K562 (cell line): Measurements from ENCODE around the gene AGR2. TPM values are rescaled to one million over a fixed set of nuclear protein-coding genes. Genes with fewer than 3 reads are reported as not detected.

Source experiments
- ATAC-seq: fragments of 200-7000 bp; cut with Tn5 transposase; 3 replicates; pipeline ENCODE4 v1.9.1; 2020; ENCODE audit warnings: moderate library complexity
- BruUV-seq: library from RNA; stranded (reverse); fragments of 400-500 nt; replicated peaks from 2 replicates; lab custom pipeline; 2021; lab: Mats Ljungman, UMichigan
- CTCF ChIA-PET: fragments of 300-600 bp; formaldehyde crosslinking; extraction: SDS; loops from one replicate; lab custom pipeline; 2021; ENCODE audit warnings: low intra/inter-chr PET ratio; lab: Yijun Ruan, JAX
- POLR2A ChIA-PET: fragments of 300-600, 350-650 bp; sonication (Branson Sonifier 250); formaldehyde crosslinking; extraction: SDS; loops from one replicate; lab custom pipeline; 2021; ENCODE audit warnings: antibody characterized with exemption, inconsistent platforms; lab: Yijun Ruan, JAX
- DNase-seq, 4 experiments: peaks; one replicate each; pipeline versions ENCODE4 v3.0.0 to v3.0.0-alpha.2; 2011 to 2018; ENCODE audit warnings: low spot score in 3 of 4, mixed read lengths in 3 of 4; ENCODE audit errors: extremely low read depth in 1 of 4
- FAIRE-seq: peaks from 2 replicates; lab custom pipeline; 2011; peaks lifted over from hg19 to GRCh38; lab: Jason Lieb, UNC
- H2AFZ ChIP-seq: 2 replicates; pipeline ENCODE4 v1.6.0; 2011; ENCODE audit warnings: low read depth, low read length, control low read depth, inconsistent platforms
- H3K27ac ChIP-seq: fragments of 200-600 bp; 3 replicates; pipeline ENCODE4 v1.8.0; 2011; ENCODE audit warnings: low read depth, mild to moderate bottlenecking, control low read depth, inconsistent platforms, low read length, moderate library complexity, mixed read lengths; ENCODE audit errors: extremely low read depth
- H3K27me3 ChIP-seq, 2 experiments: fragments of 300-600 bp in 1 of 2; 2 replicates in 1 of 2; 3 replicates in 1 of 2; pipeline versions ENCODE4 v1.6.0 to v1.8.0; 2011; ENCODE audit warnings: inconsistent platforms in 2 of 2, low read length in 2 of 2, mild to moderate bottlenecking in 1 of 2, mixed read lengths in 1 of 2, moderate library complexity in 1 of 2; ENCODE audit not compliant: control insufficient read depth in 2 of 2, insufficient read depth in 2 of 2
- H3K36me3 ChIP-seq: fragments of 300-600 bp; 3 replicates; pipeline ENCODE4 v1.8.0; 2011; ENCODE audit warnings: mild to moderate bottlenecking, low read length, inconsistent platforms; ENCODE audit not compliant: control insufficient read depth, insufficient read depth
- H3K4me1 ChIP-seq, 2 experiments: fragments of 200-600 bp in 1 of 2; replicated peaks in 1 of 2; 2 replicates in 1 of 2; 3 replicates in 1 of 2; pipeline versions ENCODE4 v1.5.1 to v1.8.0; 2011; ENCODE audit warnings: inconsistent platforms in 2 of 2, low read length in 2 of 2, mild to moderate bottlenecking in 1 of 2, mixed read lengths in 1 of 2, moderate library complexity in 1 of 2; ENCODE audit not compliant: control insufficient read depth in 2 of 2, insufficient read depth in 2 of 2
- H3K4me2 ChIP-seq: 2 replicates; pipeline ENCODE4 v1.6.1; 2011; ENCODE audit warnings: low read length, control low read depth, inconsistent platforms, mixed read lengths; ENCODE audit not compliant: insufficient read depth
- H3K4me3 ChIP-seq: fragments of 200-600 bp; sonication (generic), shearing (Covaris generic); 2 replicates; pipeline ENCODE4 v1.5.1; 2016; ENCODE audit warnings: control low read depth, inconsistent platforms
- H3K79me2 ChIP-seq: fragments of 200-600 bp; 3 replicates; pipeline ENCODE4 v1.8.0; 2011; ENCODE audit warnings: low read length, inconsistent platforms; ENCODE audit not compliant: control insufficient read depth, insufficient read depth
- H3K9ac ChIP-seq, 2 experiments: 2 replicates each; pipeline versions ENCODE4 v1.6.0 to v1.6.1; 2011; ENCODE audit warnings: low read depth in 2 of 2, low read length in 2 of 2, control low read depth in 1 of 2, inconsistent platforms in 1 of 2, mild to moderate bottlenecking in 1 of 2, mixed read lengths in 1 of 2; ENCODE audit not compliant: insufficient read depth in 1 of 2
- H3K9me1 ChIP-seq: one replicate; pipeline ENCODE4 v1.6.0; 2011; ENCODE audit warnings: inconsistent platforms, mild to moderate bottlenecking, low read length, moderate library complexity; ENCODE audit not compliant: control insufficient read depth, insufficient read depth
- H3K9me3 ChIP-seq: replicated peaks from 2 replicates; pipeline ENCODE4 v1.5.1; 2011; ENCODE audit warnings: low read depth, low read length, inconsistent platforms; ENCODE audit not compliant: control insufficient read depth, insufficient read depth
- H4K20me1 ChIP-seq: replicated peaks from 2 replicates; pipeline ENCODE4 v1.6.1; 2011; ENCODE audit warnings: low read length, inconsistent platforms, mixed read lengths; ENCODE audit not compliant: control insufficient read depth, insufficient read depth
- ARID1B ChIP-seq: fragments of 450-650 bp; IDR thresholded peaks from 2 replicates; pipeline ENCODE4 v1.6.1; 2016; ENCODE audit warnings: antibody characterized with exemption, mild to moderate bottlenecking, inconsistent platforms
- ATF7 ChIP-seq: fragments of 450-650 bp; IDR thresholded peaks from 2 replicates; pipeline ENCODE4 v1.7.1; 2014; ENCODE audit warnings: mild to moderate bottlenecking, moderate library complexity
- CBX2 ChIP-seq: fragments of 200-600 bp; sonication (generic); IDR thresholded peaks from one replicate; pipeline ENCODE4 v1.6.1; 2012; ENCODE audit warnings: mild to moderate bottlenecking, low read length, inconsistent platforms; ENCODE audit not compliant: insufficient read depth, poor library complexity, severe bottlenecking
- CBX3 ChIP-seq, 2 experiments: IDR thresholded peaks; 1 replicate in 1 of 2; 2 replicates in 1 of 2; pipeline ENCODE4 v1.6.1; 2012; ENCODE audit warnings: inconsistent platforms in 2 of 2, low read length in 2 of 2, borderline replicate concordance in 1 of 2, control low read depth in 1 of 2
- COPS2 ChIP-seq: fragments of 450-650 bp; conservative IDR thresholded peaks from 2 replicates; pipeline ENCODE4 v1.6.1; 2016; ENCODE audit warnings: mild to moderate bottlenecking, moderate library complexity
- CTBP1 ChIP-seq: fragments of 450-650 bp; IDR thresholded peaks from 2 replicates; pipeline ENCODE4 v1.6.1; 2016; ENCODE audit warnings: borderline replicate concordance
- ERF ChIP-seq: fragments of 450-650 bp; formaldehyde crosslinking; IDR thresholded peaks from 2 replicates; pipeline ENCODE4 v1.4.0; 2020; ENCODE audit warnings: mild to moderate bottlenecking, mixed read lengths
- HDAC1 ChIP-seq, 2 experiments: fragments of 450-650 bp; IDR thresholded peaks; 2 replicates each; pipeline ENCODE4 v1.6.1; 2016 to 2017; ENCODE audit warnings: inconsistent platforms in 1 of 2, mild to moderate bottlenecking in 1 of 2, moderate library complexity in 1 of 2
- HNRNPLL ChIP-seq: fragments of 200-400 bp; formaldehyde crosslinking; IDR thresholded peaks from 2 replicates; pipeline ENCODE4 v1.6.1; 2017; ENCODE audit warnings: low read length, low read depth, mild to moderate bottlenecking; ENCODE audit not compliant: poor library complexity, severe bottlenecking
- KDM1A ChIP-seq, 2 experiments: fragments of 450-650 bp; IDR thresholded peaks; 2 replicates each; pipeline ENCODE4 v1.6.1; 2016; ENCODE audit warnings: mild to moderate bottlenecking in 2 of 2
- L3MBTL2 ChIP-seq: fragments of 450-650 bp; IDR thresholded peaks from 2 replicates; pipeline ENCODE4 v1.6.1; 2016; ENCODE audit warnings: mild to moderate bottlenecking, moderate library complexity
- NKRF ChIP-seq: fragments of 450-650 bp; IDR thresholded peaks from 2 replicates; pipeline ENCODE4 v1.6.1; 2016; ENCODE audit warnings: borderline replicate concordance
- POLR2AphosphoS2 ChIP-seq: IDR thresholded peaks from 2 replicates; pipeline ENCODE4 v1.6.1; 2012; ENCODE audit warnings: low read length, improper control_type of control experiment
- POLR3A ChIP-seq: IDR thresholded peaks from 2 replicates; pipeline ENCODE4 v1.6.1; 2011; ENCODE audit warnings: borderline replicate concordance, mild to moderate bottlenecking, moderate library complexity; ENCODE audit not compliant: insufficient read length, insufficient read depth; ENCODE audit errors: extremely low read depth
- PTRF ChIP-seq: fragments of 450-650 bp; IDR thresholded peaks from 2 replicates; pipeline ENCODE4 v1.6.1; 2016; ENCODE audit warnings: mild to moderate bottlenecking, missing genetic modification characterization, missing compliant biosample characterization
- STAG1 ChIP-seq: sonication (generic); formaldehyde crosslinking; IDR thresholded peaks from 2 replicates; pipeline ENCODE4 v1.5.0; 2020; ENCODE audit warnings: missing genetic modification reagents, borderline replicate concordance
- STAT5B ChIP-seq: fragments of 250-450 bp; sonication (Bioruptor Pico); IDR thresholded peaks from 2 replicates; pipeline ENCODE4 v1.8.0; 2021; ENCODE audit warnings: mild to moderate bottlenecking, inconsistent platforms
- UBTF ChIP-seq, 2 experiments: IDR thresholded peaks; 2 replicates each; pipeline ENCODE4 v1.6.1; 2012; ENCODE audit warnings: improper control_type of control experiment in 2 of 2, low read depth in 2 of 2, low read length in 2 of 2, borderline replicate concordance in 1 of 2
- ZKSCAN1 ChIP-seq: fragments of 150-350 bp; IDR thresholded peaks from 2 replicates; pipeline ENCODE4 v1.6.1; 2016; ENCODE audit warnings: low read depth, low read length
- whole genome bisulfite sequencing: fragments of 100-300 bp; shearing (Covaris generic); methylation state at CpG from one replicate; pipeline ENCODE4 v1.1.6; 2016; ENCODE audit warnings: low coverage, mixed read lengths; ENCODE audit not compliant: insufficient coverage; ENCODE audit errors: missing lambda C conversion rate; 5-methylcytosine and 5-hydroxymethylcytosine counted together
- in situ Hi-C: fragments of 300-500 bp; cut with MboI; formaldehyde crosslinking; loops from 4 replicates; pipeline ENCODE4 v1.15.0; 2018; ENCODE audit warnings: inconsistent platforms, mixed read lengths
- intact Hi-C: fragments of 100-400 bp; cut with micrococcal nuclease; formaldehyde crosslinking; loops from 2 replicates; pipeline ENCODE4 v1.14.2; 2022
- polyA plus RNA-seq, 8 experiments: library from polyadenylated mRNA; depleted of rRNA in 4 of 8; stranded (reverse) in 5 of 8; unstranded in 3 of 8; fragments of >200 nt; fragmentation: Nextera tagmentation in 2 of 8; fragmentation: Illumina TruSeq in 1 of 8; extraction: Ambion mirVana in 2 of 8; extraction: Trizol in 1 of 8; gene quantifications; 2 replicates each; pipeline versions ENCODE4 v1.2.1 to v1.2.3, GENCODE V29; 2011 to 2014; ENCODE audit warnings: inconsistent platforms in 1 of 8, missing spikeins in 1 of 8
- total RNA-seq, 7 experiments: library from RNA; depleted of rRNA in 6 of 7; stranded (reverse); fragments of >200 nt in 6 of 7; fragmentation: Illumina TruSeq in 2 of 7; extraction: Trizol in 2 of 7; gene quantifications; 2 replicates each; pipeline versions ENCODE4 v1.2.1 to v1.2.3, GENCODE V29; 2011 to 2021; ENCODE audit warnings: low replicate concordance in 1 of 7

The AGR2 gene
- total and polyA plus RNA-seq, 9 of the 15 experiments (the other 6 are each of a cell fraction or from before 2014, with no cell fraction given): 0.66 TPM; not detected in 8

- TF ChIP-seq KDM1A (IDR thresholded peaks at IDR 0.05): peak; percentile 23 to 48; a peak in 2 of 4 replicates
- peak; percentile 59; the same call in 1 of the 2 replicates for TF ChIP-seq ARID1B
- TF ChIP-seq ATF7: no peak
- peak in 1 of 2 experiments; percentile 20; a peak in 1 of 3 replicates for TF ChIP-seq CBX3 (IDR thresholded peaks at IDR 0.05; ENCODE audit: borderline replicate concordance in 1 of 2, low read length in 2 of 2)
- TF ChIP-seq HDAC1 (IDR thresholded peaks at IDR 0.05): no peak
- TF ChIP-seq UBTF (IDR thresholded peaks at IDR 0.05; ENCODE audit: borderline replicate concordance in 1 of 2, low read depth in 2 of 2, low read length in 2 of 2): no peak
- TF ChIP-seq CTBP1: peak; percentile 56; the same call in 1 of the 2 replicates
- TF ChIP-seq, all 486 proteins: peak for 6
Observed at GRCh38 chr7:16774294-16774693, 30.5 kb downstream of the AGR2 start (continued).

GRCh38 chr7:16773884-16774283, 30.9 kb downstream of the AGR2 start:
- no peaks in the 10 kb centered on the region for H4K20me1 ChIP-seq
- no peak overlapping the region for H3K27ac ChIP-seq
- peaks cover 1% of the 10 kb centered on the region; the same call in 1 of the 3 replicates for H3K36me3 ChIP-seq
- peaks cover 7% of the 10 kb centered on the region; the same call in 2 of the 3 replicates for H3K79me2 ChIP-seq
- peaks cover 0 to 16% of the 10 kb centered on the region in 2 experiments; a peak in 2 of 5 replicates for H3K4me1 ChIP-seq
- no peaks in the 10 kb centered on the region for H3K9me1 ChIP-seq
- H3K4me2 ChIP-seq: peak overlapping the region; percentile 60
- H3K27me3 ChIP-seq: no peaks in the 10 kb centered on the region
- no peak overlapping the region for H2AFZ ChIP-seq
- WGBS: 68% methylated on average over 2 of the region's 2 CpGs
- no peak overlapping the region for H3K9ac ChIP-seq
- FAIRE-seq: peak; percentile 15
- in situ Hi-C loops (no loop called here), intact Hi-C loops (no loop called here)
- POLR2A ChIA-PET: interaction anchor here (0.6 kb wide), 1 partner anchor 15 kb away, joined by 4 read pairs; no protein-coding TSS in a partner anchor
- no peak overlapping the region for H3K4me3 ChIP-seq
- CTCF ChIA-PET: no interaction called here
- BruUV-seq: no TSS peak
- DNase-seq: no peak
- ATAC-seq: no peak
- H3K9me3 ChIP-seq: no peaks in the 10 kb centered on the region
- no peak for TF ChIP-seq PTRF (tag)
- TF ChIP-seq COPS2: no peak
- no peak for TF ChIP-seq HNRNPLL
- TF ChIP-seq POLR2AphosphoS2: no peak
- TF ChIP-seq NKRF: no peak
- no peak for TF ChIP-seq ZKSCAN1
- TF ChIP-seq STAT5B: no peak
- TF ChIP-seq POLR3A: no peak
- TF ChIP-seq CBX2: no peak
- TF ChIP-seq L3MBTL2: no peak
- TF ChIP-seq ERF (CRISPR knock-in tag): no peak
- no peak for TF ChIP-seq STAG1 (CRISPR knock-in tag)
